BE2C (cell line): ENCODE measurements around the gene STKLD1. TPM values are rescaled to one million over a fixed set of nuclear protein-coding genes. Genes with fewer than 3 reads are reported as not detected.
A peak's percentile ranks its signal among the peaks of the same experiment; 100 is the strongest.
"Not testable (repeated sequence)": the region's sequence is repeated elsewhere in the genome, so short reads cannot be mapped to it uniquely, and the experiment has no call there.

Source experiments
- DNase-seq: peaks from one replicate; pipeline ENCODE4 v3.0.0-alpha.2; 2020
- H3K27me3 ChIP-seq: fragments of 250-450 bp; sonication (Bioruptor Pico); 2 replicates; pipeline ENCODE4 v1.5.1; 2020; ENCODE audit warnings: mild to moderate bottlenecking
- H3K36me3 ChIP-seq: fragments of 250-450 bp; sonication (Bioruptor Pico); 2 replicates; pipeline ENCODE4 v1.5.1; 2020; ENCODE audit warnings: mild to moderate bottlenecking
- H3K4me1 ChIP-seq: fragments of 250-450 bp; sonication (Bioruptor Pico); 2 replicates; pipeline ENCODE4 v1.5.1; 2020
- H3K4me3 ChIP-seq: 2 replicates; pipeline ENCODE4 v1.5.1; 2011; ENCODE audit warnings: low read depth, low read length
- H3K9me3 ChIP-seq: fragments of 250-450 bp; sonication (Bioruptor Pico); 2 replicates; pipeline ENCODE4 v1.5.1; 2020
- CTCF ChIP-seq: IDR thresholded peaks from 2 replicates; pipeline ENCODE4 v1.5.1; 2012; ENCODE audit warnings: mild to moderate bottlenecking, low read depth, low read length
- polyA plus RNA-seq: library from polyadenylated mRNA; unstranded; fragments of >200 nt; gene quantifications from one replicate; pipeline ENCODE4 v1.2.1, GENCODE V29; 2012; ENCODE audit warnings: low read depth, missing spikeins; ENCODE audit not compliant: insufficient read length, insufficient read depth

The STKLD1 gene
- polyA plus RNA-seq: 4.9 TPM

DNA sequence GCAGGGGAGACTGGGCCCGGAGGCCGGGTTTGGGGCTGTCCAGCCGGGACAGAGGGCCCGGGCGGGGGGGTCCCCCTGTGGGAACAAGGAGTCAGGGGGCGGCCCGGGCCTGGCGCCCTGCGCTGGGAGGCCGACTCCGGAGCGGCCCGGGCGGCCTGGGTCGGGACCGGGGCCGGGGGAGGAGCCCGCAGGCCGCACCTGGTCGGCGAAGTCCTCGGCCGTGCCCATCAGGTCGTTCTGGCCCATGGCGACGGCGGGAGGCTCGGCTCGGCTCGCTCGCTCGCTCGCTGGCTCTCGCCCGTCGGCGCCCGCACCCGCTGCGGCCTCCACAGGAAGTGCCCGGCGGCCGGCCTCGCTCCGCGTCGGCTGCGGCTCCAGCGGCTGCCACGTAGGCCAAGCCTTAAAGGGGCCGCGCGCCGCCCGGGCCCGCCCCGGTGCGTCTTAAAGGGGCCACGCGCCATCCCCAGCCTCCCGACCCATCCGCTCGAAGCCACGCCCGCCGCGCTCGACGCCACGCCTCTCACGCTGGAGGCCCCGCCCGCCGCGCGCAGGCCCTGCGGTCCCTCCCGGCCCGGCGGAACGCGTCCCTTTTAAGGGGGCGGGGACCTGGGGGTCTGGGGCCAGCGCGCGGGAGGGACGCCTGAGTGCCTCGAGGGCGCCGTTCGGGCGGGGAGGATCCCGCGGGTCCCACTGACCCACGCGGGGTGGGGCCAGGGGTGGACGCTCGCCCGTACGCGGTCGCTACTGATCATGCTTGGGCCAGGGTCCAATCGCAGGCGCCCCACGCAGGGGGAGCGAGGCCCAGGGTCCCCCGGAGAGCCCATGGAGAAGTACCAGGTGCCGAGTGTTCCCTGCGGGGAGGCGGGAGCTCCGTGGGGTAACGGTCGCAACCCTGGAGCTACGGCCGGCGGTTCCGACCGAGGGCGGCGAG, at the start of gene STKLD1, which contains the start of gene SURF4:
STKLD1 (plus strand) TSS at position 643 of the 931 bp plus-strand sequence; CDS start at position 751, 108 bp downstream.
SURF4 (minus strand) TSS at position 337 of the 931 bp plus-strand sequence; CDS start at position 246, 91 bp downstream.
- H3K27me3 ChIP-seq: no peaks in the 10 kb centered on the region
- H3K4me1 ChIP-seq: peaks cover 3% of the 10 kb centered on the region

GRCh38 chr9:133327021-133327420, 49.1 kb upstream of the STKLD1 start:
- H3K27me3 ChIP-seq, H3K4me3 ChIP-seq, DNase-seq, H3K9me3 ChIP-seq, H3K4me1 ChIP-seq: not testable (repeated sequence)
- peaks cover 18% of the 10 kb centered on the region for H3K36me3 ChIP-seq

More for the DNA sequence above, at the start of gene STKLD1, which contains the start of gene SURF4:
- Histone ChIP-seq H3K4me3 (peak within 1 kb of the TSS; percentile 90), H3K9me3 (no peaks in the 10 kb centered on the region), H3K36me3 (peaks cover 26% of the 10 kb centered on the region)
- TF ChIP-seq CTCF: no peak
- DNase-seq: peak; percentile 98

GRCh38 chr9:133327834-133328484, 48.2 kb upstream of the STKLD1 start:
- Histone ChIP-seq H3K9me3 (no peaks in the 10 kb centered on the region), H3K4me3 (no peak overlapping the region), H3K4me1 (no peaks in the 10 kb centered on the region), H3K27me3 (no peaks in the 10 kb centered on the region), H3K36me3 (peaks cover 28% of the 10 kb centered on the region)
- no peak for DNase-seq
- TF ChIP-seq CTCF: no peak

GRCh38 chr9:133329306-133330156, 46.6 kb upstream of the STKLD1 start:
- peak; percentile 56 for DNase-seq
- H3K36me3 ChIP-seq: peaks cover 44% of the 10 kb centered on the region
- not testable (repeated sequence) for H3K4me3 ChIP-seq, H3K9me3 ChIP-seq, H3K27me3 ChIP-seq, H3K4me1 ChIP-seq
- TF ChIP-seq CTCF: peak; percentile 64

GRCh38 chr9:133331221-133331620, 44.9 kb upstream of the STKLD1 start:
- no peaks in the 10 kb centered on the region for H3K4me1 ChIP-seq
- no peaks in the 10 kb centered on the region for H3K27me3 ChIP-seq
- no peak overlapping the region for H3K4me3 ChIP-seq
- peaks cover 48% of the 10 kb centered on the region for H3K36me3 ChIP-seq
- no peaks in the 10 kb centered on the region for H3K9me3 ChIP-seq
- DNase-seq: no peak
- TF ChIP-seq CTCF: no peak
